Measurements from ENCODE around the gene DNAH6. TPM values are rescaled to one million over a fixed set of nuclear protein-coding genes. Genes with fewer than 3 reads are reported as not detected.
"Not testable (repeated sequence)": the region's sequence is repeated elsewhere in the genome, so short reads cannot be mapped to it uniquely, and the experiment has no call there.

DNAH6 gene
- total RNA-seq, 1 experiment from 2014 or later: 1.6 TPM

- ATAC-seq (peak; percentile 75), DNase-seq (ENCODE audit: low read depth, low spot score) (no peak)
- ChIA-PET RAD21 (ENCODE audit: low non-redundant PET in 1 of 2, low total read pairs in 2 of 2, uncharacterized antibody in 2 of 2, unreplicated experiment in 2 of 2) (no interaction called here), POLR2A (no interaction called here), CTCF (interaction anchor here (1.5 kb wide), 1 partner anchor 60 kb away, joined by 4 read pairs; no protein-coding TSS in a partner anchor)
- no peaks in the 10 kb centered on the region for H3K9me3 ChIP-seq (ENCODE audit: control insufficient read depth in 1 of 2, insufficient read depth in 1 of 2, low read depth in 1 of 2, low read length in 2 of 2)
- BruUV-seq (replicated peaks): no TSS peak
- H3K79me2 ChIP-seq (ENCODE audit: insufficient read depth, low read length): no peaks in the 10 kb centered on the region
- no peak overlapping the region for H2AFZ ChIP-seq (ENCODE audit: low read depth, low read length, poor library complexity, severe bottlenecking)
- H3K4me2 ChIP-seq (ENCODE audit: low read length): no peak overlapping the region
- no peaks in the 10 kb centered on the region for H4K20me1 ChIP-seq (ENCODE audit: insufficient read depth)
- H3K4me1 ChIP-seq (ENCODE audit: control insufficient read depth in 1 of 2, insufficient read depth in 2 of 2, low read length in 2 of 2): no peaks in the 10 kb centered on the region
- no peaks in the 10 kb centered on the region for H3K27me3 ChIP-seq (ENCODE audit: insufficient read depth, low read length)
- H3K36me3 ChIP-seq (ENCODE audit: control insufficient read depth in 1 of 2, insufficient read depth in 2 of 2, low read length in 2 of 2): no peaks in the 10 kb centered on the region
- TF ChIP-seq CTCF (IDR thresholded peaks at IDR 0.05 in 2 of 3, conservative IDR thresholded peaks at IDR 0.05 in 1 of 3; ENCODE audit: borderline replicate concordance in 1 of 3, insufficient read depth in 1 of 3, low read depth in 2 of 3, low read length in 2 of 3): peak; percentile 30 to 57 (median 54); a peak in 4 of 6 replicates
- no peak for TF ChIP-seq SRF (IDR thresholded peaks at IDR 0.05; ENCODE audit: low read depth)
- peak; percentile 77 for TF ChIP-seq RAD21 (IDR thresholded peaks at IDR 0.05; ENCODE audit: low read depth)
- no peak overlapping the region for H3K4me3 ChIP-seq (replicated peaks in 1 of 2; ENCODE audit: low read depth in 1 of 2, low read length in 2 of 2)
- no peaks in the 10 kb centered on the region for H3K9me2 ChIP-seq (ENCODE audit: insufficient read depth)
- H3K9ac ChIP-seq (ENCODE audit: low read length): no peak overlapping the region
- no peak overlapping the region for H3K27ac ChIP-seq (ENCODE audit: low read depth, low read length)
- intact Hi-C loops (cut with micrococcal nuclease): loop anchor here (1.0 kb wide), 1 partner anchor 370 kb away; no protein-coding TSS in a partner anchor
Measured at GRCh38 chr2:84865181-84865783, 349.0 kb downstream of the DNAH6 start.

GRCh38 chr2:84866122-84866521 lies 349.8 kb downstream of the DNAH6 start:
- Histone ChIP-seq H2AFZ (ENCODE audit: low read depth, low read length, poor library complexity, severe bottlenecking) (no peak overlapping the region), H3K27ac (ENCODE audit: low read depth, low read length) (no peak overlapping the region), H3K4me2 (ENCODE audit: low read length) (no peak overlapping the region), H3K4me3 (replicated peaks in 1 of 2; ENCODE audit: low read depth in 1 of 2, low read length in 2 of 2) (no peak overlapping the region), H3K4me1 (ENCODE audit: control insufficient read depth in 1 of 2, insufficient read depth in 2 of 2, low read length in 2 of 2) (no peaks in the 10 kb centered on the region), H3K27me3 (ENCODE audit: insufficient read depth, low read length) (no peaks in the 10 kb centered on the region), H3K9ac (ENCODE audit: low read length) (no peak overlapping the region), H3K9me3 (ENCODE audit: control insufficient read depth in 1 of 2, insufficient read depth in 1 of 2, low read depth in 1 of 2, low read length in 2 of 2) (no peaks in the 10 kb centered on the region), H3K9me2 (ENCODE audit: insufficient read depth) (no peaks in the 10 kb centered on the region), H4K20me1 (ENCODE audit: insufficient read depth) (no peaks in the 10 kb centered on the region), H3K36me3 (ENCODE audit: control insufficient read depth in 1 of 2, insufficient read depth in 2 of 2, low read length in 2 of 2) (no peaks in the 10 kb centered on the region), H3K79me2 (ENCODE audit: insufficient read depth, low read length) (no peaks in the 10 kb centered on the region)
- TF ChIP-seq SP1 (IDR thresholded peaks at IDR 0.05; ENCODE audit: low read depth) (no peak), CBX3 (IDR thresholded peaks at IDR 0.05; ENCODE audit: low read depth) (no peak), ELF1 (IDR thresholded peaks at IDR 0.05; ENCODE audit: borderline replicate concordance, low read depth) (no peak)
- ATAC-seq (no peak), DNase-seq (ENCODE audit: low read depth, low spot score) (no peak)
- ChIA-PET POLR2A (no interaction called here), CTCF (interaction anchor here (1.5 kb wide), 1 partner anchor 60 kb away, joined by 4 read pairs; no protein-coding TSS in a partner anchor), RAD21 (ENCODE audit: low non-redundant PET in 1 of 2, low total read pairs in 2 of 2, uncharacterized antibody in 2 of 2, unreplicated experiment in 2 of 2) (no interaction called here)
- intact Hi-C loops (cut with micrococcal nuclease): no loop called here
- no TSS peak for BruUV-seq (replicated peaks)

- H3K79me2 ChIP-seq (ENCODE audit: insufficient read depth, low read length); BruUV-seq (replicated peaks); POLR2A ChIA-PET; H2AFZ ChIP-seq (ENCODE audit: low read depth, low read length, poor library complexity, severe bottlenecking); intact Hi-C loops (cut with micrococcal nuclease); H3K4me2 ChIP-seq (ENCODE audit: low read length); CTCF ChIA-PET; DNase-seq (ENCODE audit: low read depth, low spot score); H3K9me2 ChIP-seq (ENCODE audit: insufficient read depth); H3K9ac ChIP-seq (ENCODE audit: low read length); H3K27ac ChIP-seq (ENCODE audit: low read depth, low read length); H3K27me3 ChIP-seq (ENCODE audit: insufficient read depth, low read length); H3K4me1 ChIP-seq (ENCODE audit: control insufficient read depth in 1 of 2, insufficient read depth in 2 of 2, low read length in 2 of 2); ATAC-seq; H3K4me3 ChIP-seq (replicated peaks in 1 of 2; ENCODE audit: low read depth in 1 of 2, low read length in 2 of 2); RAD21 ChIA-PET (ENCODE audit: low non-redundant PET in 1 of 2, low total read pairs in 2 of 2, uncharacterized antibody in 2 of 2, unreplicated experiment in 2 of 2); H3K36me3 ChIP-seq (ENCODE audit: control insufficient read depth in 1 of 2, insufficient read depth in 2 of 2, low read length in 2 of 2); H4K20me1 ChIP-seq (ENCODE audit: insufficient read depth); H3K9me3 ChIP-seq (ENCODE audit: control insufficient read depth in 1 of 2, insufficient read depth in 1 of 2, low read depth in 1 of 2, low read length in 2 of 2): not testable (repeated sequence)
Measured at GRCh38 chr2:84868327-84868726, 352.0 kb downstream of the DNAH6 start.
